HG03558 (cell line): Measurements from ENCODE around the gene HLA-DPB1.
A peak's percentile ranks its signal among the peaks of the same experiment; 100 is the strongest.

Experiments
- ATAC-seq: cut with Tn5 transposase; IDR thresholded peaks from one replicate; pipeline ENCODE4 v1.9.1; 2021; ENCODE audit warnings: moderate number of reproducible peaks; ENCODE audit not compliant: unreplicated experiment; ENCODE audit errors: extremely low read depth

Gene HLA-DPB1

DNA sequence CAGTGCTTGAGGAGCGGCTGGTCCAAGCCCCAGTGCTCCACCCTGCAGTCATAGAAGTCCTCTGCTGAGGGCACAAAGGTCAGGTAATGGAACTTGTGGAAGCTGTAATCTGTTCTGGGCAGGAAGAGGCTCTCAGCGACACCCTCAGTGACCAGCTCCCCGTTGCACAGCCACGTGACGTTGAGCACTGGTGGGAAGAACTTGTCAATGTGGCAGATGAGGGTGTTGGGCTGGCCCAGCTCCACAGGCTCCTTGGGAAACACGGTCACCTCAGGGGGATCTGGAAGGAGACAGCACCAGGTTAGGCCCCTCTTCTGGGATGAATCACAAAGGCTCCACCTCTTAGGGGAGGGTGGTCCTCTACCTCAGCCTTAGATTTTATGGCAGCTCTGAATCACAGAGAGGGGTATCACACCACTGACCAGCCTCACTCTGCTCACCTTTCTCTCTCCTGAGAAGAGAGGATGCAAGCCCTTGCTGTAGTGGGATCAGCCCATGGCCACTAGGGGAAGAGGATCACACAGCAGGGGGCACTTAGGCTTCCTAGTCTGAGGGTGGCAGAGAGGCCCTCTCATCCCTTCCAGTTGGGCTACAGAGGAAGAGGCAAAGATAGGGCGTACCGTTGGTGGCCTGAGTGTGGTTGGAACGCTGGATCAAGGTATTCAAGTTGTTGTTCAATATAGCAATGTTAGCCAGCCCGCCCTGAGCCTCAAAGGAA, 6.6 kb upstream of the HLA-DPB1 start:
- no peak for ATAC-seq

DNA sequence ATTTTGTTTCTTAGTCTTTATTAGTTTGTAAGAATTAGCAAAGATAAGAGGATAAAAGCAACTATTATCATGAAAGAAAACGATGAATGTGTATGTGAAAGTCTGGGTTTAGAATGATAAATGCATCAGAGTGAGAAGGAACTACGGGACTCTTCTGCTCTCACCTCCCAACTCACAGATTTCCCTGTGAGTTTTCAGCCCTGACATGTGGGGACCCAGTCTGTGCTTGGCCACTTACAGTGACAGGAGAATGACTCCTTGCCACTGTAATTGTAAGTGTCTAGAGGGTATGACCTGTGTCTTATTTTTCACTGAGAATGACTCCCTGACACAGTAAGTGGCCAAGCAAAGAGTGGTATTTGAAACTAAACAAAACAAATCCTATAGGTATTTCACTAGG, 4.9 kb upstream of the HLA-DPB1 start:
- ATAC-seq, result no peak

DNA sequence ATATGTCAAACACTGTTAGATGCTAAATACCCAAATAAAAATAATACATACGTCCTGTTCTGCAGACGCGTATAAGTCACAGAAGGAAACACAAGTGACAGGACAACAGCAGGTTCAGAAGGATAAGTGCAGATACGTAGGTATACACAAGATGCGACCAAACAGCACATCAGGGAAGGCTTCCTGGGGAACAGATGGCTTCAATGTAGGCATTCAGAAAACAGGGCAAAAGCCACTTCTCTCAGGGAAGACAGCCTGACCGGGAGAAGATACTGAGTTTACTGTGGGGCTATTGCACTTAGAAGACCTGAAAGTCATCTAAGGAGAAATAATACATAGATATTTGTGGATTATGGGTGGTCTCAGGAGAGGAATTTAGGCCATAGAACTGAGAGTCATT, 4.2 kb upstream of the HLA-DPB1 start:
- ATAC-seq, result no peak

DNA sequence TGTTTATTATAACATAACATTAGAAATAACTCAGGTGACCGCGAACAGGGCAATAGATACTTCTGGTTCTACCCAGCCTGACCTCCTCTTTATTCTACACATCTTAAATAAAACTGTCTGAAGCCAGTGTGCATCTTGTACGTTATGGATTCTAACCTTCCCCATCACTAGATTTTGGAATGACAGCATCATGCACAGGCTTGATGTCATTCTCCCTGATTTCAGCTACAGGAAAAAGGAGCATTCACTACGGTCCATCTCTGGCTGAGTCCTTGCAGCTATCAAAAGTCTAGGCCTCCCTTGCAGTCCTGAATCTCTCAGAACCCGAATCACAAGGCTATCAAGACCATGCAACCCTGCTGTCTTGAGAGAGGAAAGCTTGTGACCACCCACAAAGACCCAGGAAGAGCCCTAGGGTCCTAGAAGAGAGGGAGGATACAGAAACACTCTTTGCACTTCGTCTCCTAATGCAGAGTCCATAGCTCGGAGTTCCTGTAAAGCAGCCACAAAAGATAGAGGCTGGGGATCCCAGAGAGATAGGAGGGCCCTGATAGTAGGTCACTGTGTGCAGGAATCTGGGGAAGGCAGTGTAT, 3.2 kb upstream of the HLA-DPB1 start:
- no peak for ATAC-seq

DNA sequence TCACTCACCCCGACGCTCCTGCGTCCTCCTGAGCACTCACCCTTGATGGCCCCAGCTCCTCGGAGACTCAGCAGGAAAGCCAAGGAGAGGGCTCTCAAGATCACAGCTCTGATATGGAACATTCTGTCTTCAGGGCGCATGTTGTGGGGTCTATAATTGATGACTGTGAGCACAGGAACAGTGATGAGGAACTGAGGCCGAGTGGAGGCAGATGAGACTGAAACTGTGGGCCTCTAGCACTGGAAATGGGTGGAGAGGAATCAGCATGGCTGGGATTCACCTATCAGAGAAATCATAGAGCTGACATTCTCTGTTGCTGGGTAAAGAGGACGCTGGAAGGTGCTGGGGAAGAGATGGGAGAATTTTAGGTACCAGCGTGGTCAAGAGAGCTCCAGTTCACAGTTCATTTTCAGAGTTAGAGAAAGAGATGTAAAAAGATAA, 2.3 kb upstream of the HLA-DPB1 start, which contains the start of gene HLA-DPA1:
Gene HLA-DPA1, minus strand, starts transcription at position 219 of the 441 bp plus-strand sequence.
- peak; percentile 55 for ATAC-seq

DNA sequence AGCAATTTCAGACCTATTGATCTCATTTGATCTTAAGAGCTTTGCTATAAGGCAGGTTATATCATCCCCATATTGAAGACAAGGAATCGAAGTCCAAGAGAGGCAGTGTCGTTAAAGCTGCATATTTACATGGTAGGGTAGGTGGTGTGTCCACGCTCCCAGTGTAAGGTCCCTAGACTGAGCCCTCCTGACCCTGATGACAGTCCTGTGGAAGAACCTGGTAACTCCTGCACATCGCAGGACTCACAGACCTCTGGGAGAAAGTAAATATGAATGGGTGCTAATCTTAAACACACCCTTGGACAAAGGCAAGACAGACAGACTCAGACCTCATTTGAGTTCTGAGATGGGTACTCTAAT, 602 bp upstream of the HLA-DPB1 start:
- no peak for ATAC-seq

DNA sequence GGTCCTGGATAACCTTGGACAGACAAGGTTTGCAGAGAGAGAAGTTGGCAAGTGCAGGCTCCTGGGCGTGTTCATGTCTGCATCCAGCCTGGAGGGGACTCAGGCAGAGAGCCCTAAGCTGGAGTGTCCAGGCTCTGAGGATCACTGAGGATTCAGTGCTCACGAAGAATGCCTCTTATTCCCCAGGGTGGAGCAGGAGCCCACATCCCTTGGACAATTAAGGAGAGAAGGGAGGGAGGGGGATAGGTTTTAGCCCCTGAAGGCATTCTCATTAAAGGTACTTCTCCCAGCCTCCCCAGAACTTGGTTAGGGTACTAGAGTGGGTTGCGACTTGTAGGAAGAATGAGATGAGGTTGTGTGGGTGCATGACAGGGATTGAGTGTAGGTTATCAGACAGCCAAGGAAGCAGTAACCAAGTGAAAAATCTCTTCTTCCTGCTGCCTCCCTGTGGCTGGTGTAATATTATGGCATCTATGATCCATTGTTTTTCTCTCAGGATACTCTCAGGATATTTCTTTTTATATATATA, 680 bp downstream of the HLA-DPB1 start:
- ATAC-seq, result no peak

DNA sequence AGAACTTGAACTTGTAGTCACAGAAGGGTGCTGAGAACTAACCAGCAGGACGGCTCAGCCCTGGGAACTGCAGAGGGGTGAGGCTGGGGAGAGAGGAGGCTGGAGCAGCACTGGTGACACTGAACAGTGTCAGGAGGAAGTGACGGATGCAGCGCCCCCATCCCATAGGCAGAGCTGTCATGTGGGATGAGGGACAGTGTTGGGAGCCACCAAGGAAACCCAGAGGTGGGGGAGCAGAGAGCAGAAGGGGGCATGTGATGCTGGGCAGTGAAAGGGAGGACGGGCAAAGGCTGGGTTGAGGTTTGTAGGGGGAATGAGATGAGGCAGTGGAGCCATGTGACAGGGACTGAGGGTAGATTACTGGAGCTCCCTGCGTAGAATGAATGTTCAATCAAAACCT, 2.1 kb downstream of the HLA-DPB1 start:
- ATAC-seq, result no peak

DNA sequence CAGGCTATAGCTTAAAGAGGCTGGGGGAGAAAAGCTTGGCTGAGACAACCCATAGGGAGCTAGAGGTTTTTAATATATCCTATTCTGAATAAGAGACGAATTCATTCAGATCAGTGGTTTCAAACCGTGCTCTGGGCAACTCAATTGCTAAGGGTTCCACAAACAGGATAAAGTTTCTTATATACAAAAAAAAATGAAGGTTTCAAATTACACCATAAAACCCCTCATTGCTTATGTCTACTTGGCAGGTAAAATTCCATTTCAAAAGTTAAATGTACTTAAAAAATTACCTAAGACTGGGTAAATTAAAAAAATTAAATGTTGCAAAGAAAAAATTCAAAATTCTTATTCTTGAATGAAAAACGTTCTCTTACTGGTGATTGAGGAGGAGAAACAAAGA, 2.7 kb downstream of the HLA-DPB1 start:
- ATAC-seq, result no peak

DNA sequence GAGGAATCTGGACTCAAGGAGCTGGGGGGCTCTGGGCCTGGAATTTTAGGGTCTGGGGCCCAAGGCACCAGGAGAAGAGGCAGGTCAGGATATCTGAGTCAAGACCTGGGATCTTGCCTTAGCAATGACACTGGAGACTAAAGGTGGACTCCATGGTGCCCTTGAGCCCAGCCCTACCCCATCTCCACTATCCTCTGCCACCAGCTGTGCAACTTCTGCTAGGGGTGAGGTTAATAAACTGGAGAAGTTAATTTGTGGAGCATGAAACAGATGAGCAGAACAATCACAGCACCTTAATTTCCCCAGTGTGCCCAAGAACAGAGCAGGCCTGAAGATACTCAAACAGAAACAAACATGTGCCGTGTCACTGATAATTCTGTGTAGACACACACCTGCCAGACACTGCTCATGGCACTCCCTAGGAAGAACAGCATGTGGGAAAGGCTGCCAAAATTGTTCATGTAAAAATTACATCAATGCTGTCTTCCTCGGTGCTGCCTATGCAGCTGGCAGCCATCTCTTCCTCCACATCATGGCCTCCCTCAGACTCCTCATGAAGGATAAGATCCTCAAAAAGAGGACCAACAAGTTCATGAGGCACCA, 3.2 kb downstream of the HLA-DPB1 start:
- no peak for ATAC-seq

DNA sequence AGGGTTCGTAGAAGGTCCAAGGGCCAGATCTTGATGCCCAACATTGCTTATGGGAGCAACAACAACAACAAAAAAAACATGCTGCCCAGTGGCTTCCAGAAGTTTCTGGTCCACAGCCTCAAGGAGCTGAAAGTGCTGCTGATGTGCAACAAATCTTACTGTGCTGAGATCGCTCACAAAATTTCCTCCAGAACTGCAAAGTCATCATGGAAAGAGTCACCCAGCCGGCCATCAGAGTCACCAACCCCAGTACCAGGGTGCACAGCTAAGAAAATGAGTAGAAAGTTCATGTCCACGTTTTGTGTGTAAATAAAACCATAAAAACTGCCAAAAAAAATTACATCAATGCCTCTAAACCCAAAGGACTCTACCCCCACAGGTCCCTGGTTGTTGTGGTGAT, 3.8 kb downstream of the HLA-DPB1 start:
- ATAC-seq, result no peak

DNA sequence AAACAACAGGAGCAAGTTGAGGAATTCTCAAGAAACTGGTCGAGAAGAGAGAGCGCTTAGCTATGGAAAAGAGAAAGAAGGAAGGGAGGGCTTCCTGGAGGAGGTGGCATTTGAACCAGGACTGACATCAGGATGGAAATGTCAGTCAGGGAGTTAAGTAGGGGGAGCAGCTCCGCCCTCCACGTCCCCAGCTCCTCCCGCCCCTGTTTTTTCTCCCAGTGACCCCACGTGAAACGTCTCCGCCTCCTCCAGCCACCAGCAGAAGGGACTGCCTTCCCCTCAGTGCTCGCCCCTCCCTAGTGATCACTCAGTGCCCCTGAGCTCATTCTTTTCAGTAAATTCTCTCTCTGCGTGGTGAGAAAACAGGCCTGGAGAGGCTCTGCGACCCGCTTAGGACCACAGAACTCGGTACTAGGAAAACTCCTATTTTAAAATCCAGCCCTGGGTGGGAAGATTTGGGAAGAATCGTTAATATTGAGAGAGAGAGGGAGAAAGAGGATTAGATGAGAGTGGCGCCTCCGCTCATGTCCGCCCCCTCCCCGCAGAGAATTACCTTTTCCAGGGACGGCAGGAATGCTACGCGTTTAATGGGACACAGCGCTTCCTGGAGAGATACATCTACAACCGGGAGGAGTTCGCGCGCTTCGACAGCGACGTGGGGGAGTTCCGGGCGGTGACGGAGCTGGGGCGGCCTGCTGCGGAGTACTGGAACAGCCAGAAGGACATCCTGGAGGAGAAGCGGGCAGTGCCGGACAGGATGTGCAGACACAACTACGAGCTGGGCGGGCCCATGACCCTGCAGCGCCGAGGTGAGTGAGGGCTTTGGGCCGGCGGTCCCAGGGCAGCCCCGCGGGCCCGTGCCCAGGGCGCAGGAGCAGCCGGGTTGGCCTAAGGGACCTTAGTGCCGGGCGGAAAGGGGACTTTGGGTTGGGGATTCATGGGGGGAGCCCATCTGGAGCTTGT, 4.6 kb downstream of the HLA-DPB1 start:
- no peak for ATAC-seq

DNA sequence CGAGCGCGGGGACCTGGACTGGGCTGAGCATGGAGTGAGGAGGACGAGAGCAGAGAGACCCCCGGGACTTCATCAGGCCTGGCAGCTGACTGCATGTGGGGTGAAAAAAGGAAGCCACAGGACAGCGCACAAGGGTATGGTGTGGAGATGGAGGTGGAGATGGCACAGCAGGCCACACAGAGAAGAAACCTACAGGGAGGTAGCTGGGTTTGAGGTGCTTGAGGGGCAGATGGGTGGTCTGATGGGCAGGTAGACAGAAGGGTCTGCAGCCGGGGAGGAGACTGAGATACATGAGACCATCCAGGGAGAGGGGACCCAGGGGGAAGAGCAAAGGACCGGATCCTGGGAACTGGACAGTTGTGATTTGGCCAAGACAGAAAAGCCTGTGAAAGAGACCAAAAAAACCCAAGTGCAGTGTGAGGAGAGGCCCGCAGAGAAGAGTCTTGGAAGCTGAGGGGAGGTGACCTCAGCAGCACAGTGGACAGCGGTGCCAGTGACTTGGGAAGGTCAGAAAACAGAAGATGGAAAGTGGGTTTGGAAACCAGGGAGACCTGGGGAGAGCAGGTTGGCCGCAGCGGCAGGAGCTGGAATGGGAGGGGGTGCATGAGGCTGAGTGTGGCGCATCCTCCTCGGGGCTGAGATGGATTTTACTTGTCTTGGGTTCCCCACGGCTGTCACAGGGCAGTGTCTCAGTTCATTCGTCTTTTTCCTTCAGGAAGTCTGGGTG, 5.5 kb downstream of the HLA-DPB1 start:
- ATAC-seq, result no peak

DNA sequence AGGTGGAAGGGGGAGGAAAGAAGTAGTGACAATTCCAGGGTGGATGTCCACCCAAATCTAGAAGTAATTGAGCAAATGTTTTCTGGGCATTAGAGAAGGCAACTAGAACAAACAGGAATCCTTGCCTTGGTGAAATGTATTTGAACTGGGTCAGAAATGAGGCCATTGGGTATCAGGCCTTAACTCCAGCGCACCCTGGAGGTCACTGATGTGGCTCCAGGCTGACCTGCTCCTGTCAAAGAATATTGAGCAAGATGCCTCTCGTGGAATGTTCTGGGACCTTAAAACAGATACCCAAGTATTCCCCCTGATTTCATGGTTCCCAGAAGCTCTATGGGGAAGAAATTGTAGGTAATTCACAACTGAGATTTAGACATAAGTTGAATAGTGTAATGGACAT, 6.9 kb downstream of the HLA-DPB1 start:
- no peak for ATAC-seq

DNA sequence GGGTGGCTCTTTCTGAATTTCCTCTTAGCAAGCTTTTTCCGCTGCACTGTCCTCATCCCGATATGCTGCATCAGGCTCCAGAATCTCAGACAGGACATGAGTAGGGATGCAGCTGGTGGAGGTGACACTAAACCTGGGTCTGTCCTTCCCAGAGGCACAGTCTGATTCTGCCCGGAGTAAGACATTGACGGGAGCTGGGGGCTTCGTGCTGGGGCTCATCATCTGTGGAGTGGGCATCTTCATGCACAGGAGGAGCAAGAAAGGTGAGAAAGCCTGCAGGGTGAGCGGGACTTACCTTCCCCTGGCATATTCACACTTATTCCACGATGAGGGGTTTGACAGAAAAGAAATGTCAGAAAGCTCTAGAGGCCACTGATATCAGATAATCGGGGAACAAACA, 9.8 kb downstream of the HLA-DPB1 start:
- no peak for ATAC-seq

DNA sequence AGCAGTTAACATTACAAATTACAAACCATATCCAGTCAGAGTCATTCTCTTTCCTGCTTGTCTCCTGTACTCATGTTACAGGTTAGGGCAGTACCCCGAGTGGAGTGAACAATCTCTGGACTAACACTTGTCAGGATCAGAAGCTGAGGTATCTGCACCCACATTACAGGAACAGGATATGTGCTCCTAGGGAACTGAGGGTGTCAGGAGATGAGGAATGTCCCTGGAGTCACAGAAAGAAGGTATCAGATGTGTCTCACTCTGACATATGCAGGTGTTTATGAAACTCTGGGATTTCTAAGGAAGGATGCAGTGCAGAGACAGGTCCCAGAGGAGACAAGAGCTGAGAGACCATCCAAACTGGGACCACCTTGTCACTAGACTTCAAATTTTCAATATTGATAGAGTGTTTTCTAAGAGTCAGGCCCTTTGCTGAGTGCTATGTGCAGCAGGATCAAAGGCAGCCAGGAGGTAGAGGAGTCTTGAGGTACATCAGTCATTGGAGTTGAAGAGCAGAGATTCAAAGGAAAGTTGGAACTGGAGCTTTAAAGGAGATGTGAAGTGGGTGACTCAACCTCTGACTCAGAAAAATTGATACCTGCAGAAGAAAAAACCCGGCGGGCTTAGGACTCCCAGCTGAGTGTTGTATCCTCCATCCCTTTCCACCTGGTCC, 12.6 kb downstream of the HLA-DPB1 start:
- ATAC-seq, result no peak

DNA sequence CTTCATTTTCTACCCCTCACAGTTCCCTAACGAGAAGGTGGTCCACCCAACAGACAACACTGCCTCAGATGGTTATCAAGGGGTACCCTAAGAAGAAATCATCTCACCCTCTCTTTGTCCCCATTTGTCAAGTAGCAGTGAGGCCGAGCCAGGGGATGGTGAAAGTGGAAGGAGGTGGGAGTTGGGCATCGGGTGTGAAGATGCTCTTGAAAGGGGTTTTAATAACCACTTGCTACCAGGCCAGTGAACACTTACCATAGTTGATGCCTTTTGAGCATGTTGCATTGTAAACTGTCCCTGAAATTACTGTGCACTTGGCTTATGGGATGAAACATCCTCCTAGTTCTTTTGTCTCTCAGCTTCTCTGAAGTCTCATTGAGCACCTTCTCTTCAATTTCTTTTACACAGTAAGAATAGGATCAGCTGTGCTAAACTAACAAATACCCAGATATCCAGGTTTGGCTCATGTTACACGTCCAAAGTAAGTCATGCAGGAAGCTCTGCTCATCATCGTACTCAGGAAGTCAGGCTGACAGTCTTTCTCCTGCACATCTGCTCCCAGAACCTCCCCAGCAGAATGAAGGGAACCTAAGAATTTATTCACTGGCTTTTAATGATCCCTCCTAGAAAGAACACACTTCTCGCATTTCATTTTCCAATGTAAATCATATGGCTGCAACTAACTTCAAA, 13.3 kb downstream of the HLA-DPB1 start:
- no peak for ATAC-seq

DNA sequence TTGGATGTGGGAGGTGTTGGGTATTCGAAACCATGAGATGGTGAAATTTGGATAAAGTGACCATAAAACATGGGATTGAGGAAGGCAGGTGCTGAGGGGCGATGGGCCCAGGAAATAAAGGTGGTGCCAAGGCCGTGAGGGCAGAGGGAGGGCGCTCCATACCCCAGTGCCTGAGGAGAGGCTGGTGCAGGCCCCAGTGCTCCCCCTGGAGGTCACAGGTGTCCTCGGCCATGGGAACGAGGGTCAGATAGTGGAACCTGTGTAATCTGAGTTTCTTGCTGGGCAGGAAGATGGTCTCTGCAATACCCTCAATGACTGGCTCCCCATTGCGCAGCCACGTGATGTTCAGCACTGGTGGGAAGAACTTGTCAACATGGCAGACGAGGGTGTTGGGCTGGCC, 16.2 kb downstream of the HLA-DPB1 start:
- no peak for ATAC-seq

DNA sequence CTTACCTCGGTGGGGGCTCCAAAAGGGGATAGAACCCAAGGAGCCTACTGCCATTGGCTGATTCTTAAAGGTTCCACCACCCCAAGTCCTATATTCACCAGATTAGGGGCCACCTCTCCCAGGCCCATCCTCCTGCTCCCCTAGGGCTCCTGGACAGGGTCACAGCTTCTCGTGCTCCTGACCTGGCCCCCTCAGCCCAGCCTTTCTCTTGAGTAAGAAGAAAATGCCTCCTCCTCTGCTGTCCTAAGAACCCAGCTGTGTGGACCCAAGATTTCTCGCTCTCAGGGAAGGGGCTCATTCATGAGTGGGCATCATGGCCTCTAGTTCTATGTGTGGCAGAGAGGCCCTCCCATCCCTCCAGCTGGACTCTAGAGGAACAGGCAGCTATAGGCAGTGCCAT, 16.6 kb downstream of the HLA-DPB1 start:
- no peak for ATAC-seq
